Transverse colon (tissue), 4 donors: ENCODE results near the gene TMUB1. TPM values are rescaled to one million over a fixed set of nuclear protein-coding genes. Genes with fewer than 3 reads are reported as not detected.

Experiments used
- DNase-seq: peaks from one replicate; pipeline ENCODE4 v3.0.0-alpha.2; 2019
- H3K27ac ChIP-seq, 4 donors: fragments of 200-600 bp; sonication (generic); 2 replicates each; pipeline ENCODE4 v1.5.1; 2016 to 2018; ENCODE audit warnings: inconsistent platforms in 4 of 4
- H3K27me3 ChIP-seq: fragments of 200-600 bp; sonication (generic); 2 replicates; pipeline ENCODE4 v1.5.1; 2017; ENCODE audit warnings: inconsistent platforms
- H3K36me3 ChIP-seq, 4 donors: fragments of 200-600 bp; sonication (generic); 2 replicates each; pipeline ENCODE4 v1.5.1; 2017 to 2019; ENCODE audit warnings: inconsistent platforms in 4 of 4
- H3K4me1 ChIP-seq, 4 donors: fragments of 200-600 bp; sonication (generic); 2 replicates each; pipeline ENCODE4 v1.5.1; 2017 to 2020; ENCODE audit warnings: inconsistent platforms in 4 of 4
- H3K4me3 ChIP-seq, 4 donors: fragments of 200-600 bp; sonication (generic); 1 replicate in 1 of 4; 2 replicates in 3 of 4; pipeline versions ENCODE4 v1.5.1 to v1.6.1; 2017 to 2019; ENCODE audit warnings: inconsistent platforms in 4 of 4
- H3K9me3 ChIP-seq, 2 donors: fragments of 200-600 bp; sonication (generic); 2 replicates each; pipeline ENCODE4 v1.5.1; 2017 to 2019; ENCODE audit warnings: inconsistent platforms in 2 of 2
- CTCF ChIP-seq, 5 experiments: fragments of 200-600 bp in 3 of 5; fragments of 450-650 bp in 2 of 5; sonication (generic) in 3 of 5; IDR thresholded peaks; 1 replicate in 2 of 5; 2 replicates in 3 of 5; pipeline ENCODE4 v1.5.1; 2016 to 2017; ENCODE audit warnings: antibody characterized with exemption in 5 of 5, inconsistent platforms in 3 of 5, mild to moderate bottlenecking in 2 of 5, moderate library complexity in 1 of 5
- EP300 ChIP-seq: sonication (generic); formaldehyde crosslinking; IDR thresholded peaks from one replicate; pipeline ENCODE4 v1.6.1; 2017; ENCODE audit warnings: antibody characterized with exemption, low read depth
- POLR2A ChIP-seq: fragments of 450-650 bp; IDR thresholded peaks from one replicate; pipeline ENCODE4 v1.6.1; 2016; ENCODE audit warnings: antibody characterized with exemption, mild to moderate bottlenecking, moderate library complexity
- POLR2AphosphoS5 ChIP-seq, 3 donors: sonication (generic); formaldehyde crosslinking; IDR thresholded peaks; one replicate each; pipeline ENCODE4 v1.6.1; 2016; ENCODE audit warnings: antibody characterized with exemption in 3 of 3
- WGBS, 2 donors: methylation state at CpG; one replicate each; pipeline ENCODE4 v1.1.5; 2018; ENCODE audit warnings: low coverage in 1 of 2; 5-methylcytosine and 5-hydroxymethylcytosine counted together
- in situ Hi-C, 4 donors: fragments of 200-750 bp; cut with MboI; loops; one replicate each; pipeline versions ENCODE4 v1.15.0 to v1.15.1; 2017; ENCODE audit warnings: low sequenced_read_pairs in 3 of 4, low pct_ligation_motif_present in 1 of 4, low pct_unique_long_range_greater_than_20kb in 1 of 4
- intact Hi-C: fragments of 100-400 bp; cut with DNase I; formaldehyde crosslinking; loops from one replicate; pipeline ENCODE4 v1.15.1; 2023; ENCODE audit warnings: low total_unique reads
- total RNA-seq, 4 donors: library from RNA; depleted of rRNA; stranded (reverse); fragments of >200 nt; gene quantifications; one replicate each; pipeline ENCODE4 v1.1.0, GENCODE V29; 2016

Gene TMUB1
- total RNA-seq, 4 donors from 2014 or later, result 67.5 to 105 (median 85.9) TPM

- Histone ChIP-seq H3K9me3 (no peaks in the 10 kb centered on the region), H3K4me1 (peaks cover 10 to 41% (median 21%) of the 10 kb centered on the region in 4 donors), H3K4me3 (no peak overlapping the region), H3K36me3 (no peaks in the 10 kb centered on the region), H3K27ac (peak overlapping the region in 2 of 4 donors; percentile 28 to 56), H3K27me3 (no peaks in the 10 kb centered on the region)
- intact Hi-C loops (no loop called here), in situ Hi-C loops (no loop called here)
- no peak for DNase-seq
- WGBS, 2 donors, result 77% methylated on average over 11 of the region's 11 CpGs; no CpG with 5 or more reads in 1 of the 2 donors
- TF ChIP-seq POLR2AphosphoS5 (IDR thresholded peaks at IDR 0.05), result no peak
- no peak for TF ChIP-seq POLR2A
- no peak for TF ChIP-seq EP300
- TF ChIP-seq CTCF (IDR thresholded peaks at IDR 0.05), result no peak
Measured at GRCh38 chr7:151110236-151110940, 27.1 kb upstream of the TMUB1 start.

- Histone ChIP-seq H3K9me3 (no peaks in the 10 kb centered on the region), H3K4me3 (no peak overlapping the region), H3K27ac (peak overlapping the region in 3 of 4 donors; percentile 28 to 56 (median 46)), H3K27me3 (no peaks in the 10 kb centered on the region), H3K4me1 (peaks cover 10 to 40% (median 21%) of the 10 kb centered on the region in 4 donors), H3K36me3 (no peaks in the 10 kb centered on the region)
- in situ Hi-C loops, result loop anchor here in 1 of 4 donors (10.0 kb wide), 1 partner anchor 75 kb away; no protein-coding TSS in a partner anchor
- TF ChIP-seq POLR2A (no peak), EP300 (no peak), CTCF (IDR thresholded peaks at IDR 0.05) (no peak), POLR2AphosphoS5 (IDR thresholded peaks at IDR 0.05) (no peak)
- intact Hi-C loops, result no loop called here
- WGBS, 2 donors, result 62 to 66% methylated on average over 3 to 15 of the region's 15 CpGs
- no peak for DNase-seq
Measured at GRCh38 chr7:151109094-151110048, 26.1 kb upstream of the TMUB1 start.

GRCh38 chr7:151107882-151108281, 24.6 kb upstream of the TMUB1 start:
- Histone ChIP-seq H3K9me3 (no peaks in the 10 kb centered on the region), H3K4me3 (no peak overlapping the region), H3K36me3 (no peaks in the 10 kb centered on the region), H3K27me3 (no peaks in the 10 kb centered on the region), H3K27ac (no peak overlapping the region), H3K4me1 (peaks cover 0 to 26% (median 11%) of the 10 kb centered on the region in 4 donors)
- 83 to 92% methylated on average over 2 to 8 of the region's 10 CpGs for WGBS, 2 donors
- TF ChIP-seq POLR2A (no peak), EP300 (no peak), CTCF (IDR thresholded peaks at IDR 0.05) (no peak), POLR2AphosphoS5 (IDR thresholded peaks at IDR 0.05) (no peak)
- DNase-seq, result no peak
- intact Hi-C loops, result no loop called here
- in situ Hi-C loops, result loop anchor here in 1 of 4 donors (10.0 kb wide), 1 partner anchor 73 kb away; no protein-coding TSS in a partner anchor
